GM19035 (cell line): ENCODE data around the gene ELL3.
"Not testable (repeated sequence)": the region's sequence is repeated elsewhere in the genome, so short reads cannot be mapped to it uniquely, and the experiment has no call there.

Experiments
- ATAC-seq: cut with Tn5 transposase; IDR thresholded peaks from one replicate; pipeline ENCODE4 v1.9.1; 2021; ENCODE audit not compliant: unreplicated experiment

ELL3 gene

DNA sequence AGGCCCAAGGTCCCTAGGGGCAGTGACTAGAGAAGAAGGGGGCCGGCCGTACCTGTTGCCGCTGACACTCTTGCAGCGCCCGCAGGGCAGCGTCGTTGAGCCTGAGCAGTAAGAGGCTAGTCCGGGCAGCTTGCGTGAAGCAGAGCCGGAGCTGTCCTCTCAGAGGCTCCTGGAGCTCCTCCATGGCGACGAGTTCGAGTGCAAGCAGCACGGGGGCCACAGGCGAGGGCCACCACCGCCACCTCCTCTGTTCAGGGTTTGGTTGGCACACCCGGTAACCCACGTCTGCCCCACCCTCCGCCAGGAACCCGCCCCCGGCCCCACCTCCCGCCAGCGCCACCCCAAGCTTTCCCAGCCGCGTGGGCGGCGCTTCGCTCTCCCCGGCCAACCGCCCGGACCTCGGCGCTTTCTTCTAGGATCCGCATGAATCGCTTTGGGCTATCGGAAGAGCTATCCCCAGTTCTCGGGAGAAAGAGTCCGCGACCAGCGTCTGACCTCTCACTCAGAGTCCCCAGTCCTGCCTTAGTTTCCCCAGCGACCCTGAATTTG is at the start of gene ELL3:
ELL3 (minus strand) TSS at position 249 of the 549 bp plus-strand sequence; CDS start at position 184, 65 bp downstream.
- ATAC-seq, result peak; percentile 41

- no peak for ATAC-seq
Measured at GRCh38 chr15:43826029-43826507, 49.3 kb upstream of the ELL3 start.

DNA sequence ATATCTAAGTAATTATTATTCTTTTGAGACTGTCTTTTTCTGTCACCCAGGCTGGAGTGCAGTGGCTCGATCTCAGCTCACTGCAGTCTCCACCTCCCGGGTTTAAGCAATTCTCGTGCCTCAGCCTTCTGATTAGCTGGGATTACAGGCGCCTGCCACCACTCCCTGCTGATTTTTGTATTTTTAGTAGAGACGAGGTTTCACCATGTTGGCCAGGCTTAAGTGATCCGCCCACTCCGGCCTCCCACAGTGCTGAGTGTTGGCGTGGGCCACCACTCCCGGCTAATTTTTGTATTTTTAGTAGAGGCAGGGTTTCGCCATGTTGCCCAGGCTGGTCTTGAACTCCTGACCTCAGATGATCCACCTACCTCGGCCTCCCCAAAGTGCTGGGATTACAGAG is 48.5 kb upstream of the ELL3 start:
- ATAC-seq, result not testable (repeated sequence)

DNA sequence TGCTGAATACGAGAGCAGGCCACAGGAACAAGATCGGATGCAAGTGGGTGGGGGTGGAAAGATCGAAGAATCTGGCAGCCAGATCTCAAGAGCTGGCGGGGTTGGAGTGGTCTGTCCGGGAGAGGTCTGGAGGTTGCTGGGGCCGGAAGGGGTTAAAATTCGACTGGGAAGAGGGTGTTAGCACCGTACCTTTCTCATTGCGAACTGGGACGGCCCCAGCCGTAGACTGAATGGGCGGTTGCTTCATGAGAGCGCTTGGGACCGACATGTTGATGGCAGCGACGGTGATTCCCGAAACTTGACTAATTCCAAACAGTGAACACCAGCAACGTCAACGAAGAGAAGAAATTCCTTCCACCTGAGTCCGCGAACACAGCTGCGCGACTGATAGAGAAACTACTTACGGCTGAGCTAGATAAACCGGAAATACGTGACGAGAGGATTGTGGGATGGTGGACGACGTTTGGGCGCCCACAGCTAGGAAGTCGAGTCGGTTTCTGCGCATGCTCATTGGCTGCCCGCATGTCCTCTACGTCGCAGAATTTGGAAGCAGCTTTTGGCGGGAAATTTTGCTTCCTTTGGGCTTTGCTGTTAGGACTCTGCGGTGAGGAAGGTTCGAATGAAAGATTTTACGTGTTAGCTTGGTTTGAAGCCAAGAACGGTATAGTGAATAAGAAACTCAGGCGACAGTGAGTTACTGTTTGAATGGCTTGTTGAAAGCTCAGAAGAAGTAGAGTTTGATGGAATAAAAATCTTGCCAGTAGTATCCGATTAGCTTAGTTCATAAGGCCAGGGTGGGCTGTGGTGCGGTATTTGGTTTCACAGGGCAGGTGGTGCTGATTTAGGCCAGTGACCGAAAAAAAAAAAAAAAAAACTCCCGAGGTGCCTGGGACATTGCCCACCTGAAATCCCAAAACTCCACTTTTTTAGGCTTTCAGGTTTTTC is 47.8 kb upstream of the ELL3 start, which contains the start of gene MFAP1:
MFAP1 (minus strand) TSS at position 389 of the 945 bp plus-strand sequence; CDS start at position 268, 121 bp downstream.
- ATAC-seq, result peak; percentile 73

- ATAC-seq, result no peak
Measured at GRCh38 chr15:43821505-43821904, 44.7 kb upstream of the ELL3 start.

DNA sequence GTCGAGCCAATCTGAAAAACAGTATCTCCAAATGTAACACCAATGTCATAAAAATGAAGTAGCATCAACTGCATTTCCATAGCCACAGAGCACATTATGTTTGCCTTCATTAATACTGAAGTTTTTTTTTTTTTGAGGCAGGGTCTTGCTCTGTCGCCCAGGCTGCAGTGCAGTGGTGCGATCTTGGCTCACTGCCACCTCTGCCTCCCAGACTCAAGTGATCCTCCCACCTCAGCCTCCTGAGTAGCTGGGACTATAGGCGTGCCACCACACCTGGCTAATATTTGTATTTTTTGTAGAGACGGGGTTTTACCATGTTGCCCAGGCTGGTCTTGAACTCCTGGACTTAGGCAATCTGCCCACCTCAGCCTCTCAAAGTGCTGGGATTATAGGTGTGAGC is 38.3 kb upstream of the ELL3 start:
- ATAC-seq, result not testable (repeated sequence)

- peak; percentile 53 for ATAC-seq
Measured at GRCh38 chr15:43808960-43809678, 32.4 kb upstream of the ELL3 start.

- ATAC-seq, result no peak
Measured at GRCh38 chr15:43808435-43808950, 31.7 kb upstream of the ELL3 start.

DNA sequence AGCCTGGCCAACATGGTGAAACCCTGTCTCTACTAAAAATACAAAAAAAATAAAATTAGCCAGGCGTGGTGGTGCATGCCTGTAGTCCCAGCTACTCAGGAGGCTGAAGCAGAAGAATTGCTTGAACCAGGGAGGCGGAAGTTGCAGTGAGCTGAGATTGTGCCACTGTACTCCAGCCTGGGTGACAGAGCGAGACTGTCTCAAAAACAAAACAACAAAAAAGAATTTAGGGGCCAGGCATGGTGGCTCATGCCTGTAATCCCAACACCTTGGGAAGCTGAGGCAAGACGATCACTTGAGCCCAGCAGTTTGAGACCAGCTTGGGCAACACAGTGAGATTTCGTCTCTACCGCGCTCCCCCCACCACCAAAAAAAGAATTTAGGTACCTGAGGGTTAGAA is 25.9 kb upstream of the ELL3 start:
- not testable (repeated sequence) for ATAC-seq

DNA sequence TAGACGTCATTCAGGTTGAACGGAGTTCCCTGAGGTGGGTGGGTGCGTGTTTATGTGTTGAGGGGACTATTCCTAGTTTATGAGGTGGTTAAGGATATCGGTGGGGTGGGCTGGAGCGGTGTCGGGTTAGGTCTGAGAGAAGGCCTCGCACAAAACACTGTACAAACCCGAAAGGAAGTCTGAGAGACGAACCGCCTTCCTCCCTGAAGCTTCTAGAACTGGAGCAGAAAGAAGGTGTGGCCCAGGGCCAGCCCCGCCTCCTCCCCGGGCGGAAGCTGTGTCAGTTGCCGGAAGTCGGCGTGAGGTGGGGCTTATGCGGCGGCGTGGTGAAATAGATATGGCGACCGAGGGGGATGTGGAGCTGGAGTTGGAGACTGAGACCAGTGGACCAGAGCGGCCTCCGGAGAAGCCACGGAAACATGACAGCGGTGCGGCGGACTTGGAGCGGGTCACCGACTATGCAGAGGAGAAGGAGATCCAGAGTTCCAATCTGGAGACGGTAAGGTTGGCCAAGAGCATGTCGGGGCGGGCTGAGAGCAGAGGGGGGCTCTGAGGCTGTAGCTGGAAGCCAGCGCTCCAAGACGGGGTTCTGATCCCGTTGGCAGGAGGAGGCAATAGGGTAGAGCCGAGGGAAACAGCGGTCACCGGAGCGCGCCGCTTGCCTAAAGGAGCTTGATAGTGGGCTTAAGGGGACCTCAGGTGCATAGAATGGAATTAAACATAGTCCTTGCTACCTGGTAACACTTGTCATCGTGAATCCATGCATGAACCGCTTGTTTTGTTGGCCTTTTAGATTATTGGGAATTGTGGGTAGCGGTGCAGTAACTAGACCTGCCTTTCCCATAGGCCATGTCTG is 23.7 kb upstream of the ELL3 start, which contains the start of gene HYPK:
HYPK (plus strand) TSS at position 314 of the 856 bp plus-strand sequence; CDS start at position 338, 24 bp downstream.
- peak; percentile 82 for ATAC-seq

DNA sequence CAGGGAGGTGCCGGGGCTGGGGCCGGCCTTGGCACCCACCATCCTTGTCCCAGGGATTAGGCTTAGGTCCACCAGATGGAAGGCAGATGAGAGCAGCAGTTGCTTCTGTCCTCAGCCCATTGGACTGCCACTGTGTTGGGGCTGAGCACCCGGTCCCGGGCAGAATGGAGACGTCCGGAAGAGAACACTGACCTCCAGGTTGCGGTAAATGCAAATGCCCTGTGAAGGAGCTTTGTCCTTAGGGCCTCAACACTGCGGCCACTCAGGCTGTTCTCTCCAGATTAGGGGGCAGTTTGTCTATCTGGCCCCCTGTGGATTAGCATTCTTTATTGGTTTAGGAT is 23.1 kb upstream of the ELL3 start, which contains the start of gene SERINC4:
SERINC4 (minus strand) TSS at position 276 of the 341 bp plus-strand sequence; CDS start at position 42, 234 bp downstream.
- ATAC-seq, result no peak

GRCh38 chr15:43799209-43799944 is 22.6 kb upstream of the ELL3 start:
- ATAC-seq, result no peak

DNA sequence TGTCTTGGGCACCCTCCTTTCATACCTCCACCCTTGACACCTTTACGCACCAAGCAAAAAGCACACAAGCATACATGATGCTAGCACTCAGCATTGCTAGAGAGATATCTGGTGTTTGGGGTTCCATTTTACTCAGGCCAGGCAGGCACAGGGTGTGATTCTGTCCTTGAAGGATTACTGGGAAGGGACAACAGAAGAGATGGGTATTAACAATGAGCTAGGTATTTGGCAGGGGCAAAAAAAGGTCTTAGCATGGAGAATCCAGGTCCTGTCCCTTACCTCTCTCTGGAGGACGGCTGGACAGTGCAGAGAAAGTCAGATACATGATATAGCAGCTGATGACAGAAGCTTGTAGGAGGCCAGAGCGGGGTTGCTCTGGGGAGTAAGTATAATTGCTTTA is 19.8 kb upstream of the ELL3 start:
- no peak for ATAC-seq

DNA sequence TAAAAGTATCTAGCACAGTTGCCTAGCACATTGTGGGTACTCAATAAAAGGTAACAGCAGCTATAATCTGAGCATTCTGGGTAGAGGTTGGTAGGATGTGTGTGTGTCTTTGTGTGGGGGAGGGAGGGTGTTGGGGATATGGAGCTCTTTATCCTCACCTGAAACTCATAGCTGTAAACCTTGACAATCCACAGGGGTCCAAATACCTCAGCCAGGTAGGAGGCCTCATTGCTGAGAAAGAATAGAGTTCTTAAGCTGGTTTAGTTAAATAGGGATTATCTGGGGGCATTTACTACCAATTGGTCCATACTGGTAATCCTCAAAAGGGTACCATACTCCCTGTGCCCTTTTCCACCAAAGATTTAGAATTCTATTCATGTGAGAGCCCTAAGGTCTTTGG is 19.2 kb upstream of the ELL3 start:
- no peak for ATAC-seq

- ATAC-seq, result no peak
Measured at GRCh38 chr15:43795197-43795596, 18.4 kb upstream of the ELL3 start.

DNA sequence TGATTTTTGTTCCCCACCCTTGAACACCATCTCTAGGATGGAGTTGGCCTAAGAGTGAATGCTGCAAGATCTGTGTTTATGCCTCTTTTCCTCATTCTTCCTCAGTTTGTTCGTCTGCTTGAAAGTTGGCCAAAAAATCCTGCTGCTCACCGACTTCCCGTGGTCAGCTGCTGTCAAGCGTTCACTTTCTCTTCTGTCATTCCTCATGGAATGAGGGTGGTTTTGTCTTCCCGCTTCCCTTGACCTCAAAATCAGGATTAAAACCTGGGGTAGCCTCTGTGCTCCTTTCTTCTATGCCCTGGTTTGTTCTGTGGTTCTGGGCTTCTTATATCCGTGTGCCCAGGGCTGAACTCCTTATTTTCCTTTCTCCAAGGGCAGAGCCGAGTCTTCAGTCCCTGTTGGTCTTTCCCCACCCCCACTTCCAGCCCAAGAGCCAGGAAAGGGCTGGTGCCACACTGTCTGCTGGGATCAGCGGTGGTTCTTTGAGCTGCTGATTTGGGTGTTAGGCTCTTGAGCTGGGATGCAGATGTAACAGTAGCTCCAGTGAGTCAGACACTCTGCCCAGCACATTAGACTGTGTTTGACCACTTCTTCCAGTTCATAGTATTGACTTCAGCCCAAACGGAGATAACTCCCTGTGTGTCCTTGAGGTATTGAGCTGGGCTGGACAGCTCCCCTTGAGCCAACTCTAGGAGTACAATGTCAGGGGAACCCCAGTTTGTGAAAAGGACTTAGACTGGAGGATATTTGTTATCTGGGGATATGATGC is 17.7 kb upstream of the ELL3 start:
- ATAC-seq, result no peak

- no peak for ATAC-seq
Measured at GRCh38 chr15:43793647-43794046, 16.9 kb upstream of the ELL3 start.

- ATAC-seq, result no peak
Measured at GRCh38 chr15:43792761-43793476, 16.2 kb upstream of the ELL3 start.
